ENCODE measurements around the gene TSC22D1.
A peak's percentile ranks its signal among the peaks of the same experiment; 100 is the strongest.
"Not testable (repeated sequence)": the region's sequence is repeated elsewhere in the genome, so short reads cannot be mapped to it uniquely, and the experiment has no call there.

TSC22D1 gene

DNA sequence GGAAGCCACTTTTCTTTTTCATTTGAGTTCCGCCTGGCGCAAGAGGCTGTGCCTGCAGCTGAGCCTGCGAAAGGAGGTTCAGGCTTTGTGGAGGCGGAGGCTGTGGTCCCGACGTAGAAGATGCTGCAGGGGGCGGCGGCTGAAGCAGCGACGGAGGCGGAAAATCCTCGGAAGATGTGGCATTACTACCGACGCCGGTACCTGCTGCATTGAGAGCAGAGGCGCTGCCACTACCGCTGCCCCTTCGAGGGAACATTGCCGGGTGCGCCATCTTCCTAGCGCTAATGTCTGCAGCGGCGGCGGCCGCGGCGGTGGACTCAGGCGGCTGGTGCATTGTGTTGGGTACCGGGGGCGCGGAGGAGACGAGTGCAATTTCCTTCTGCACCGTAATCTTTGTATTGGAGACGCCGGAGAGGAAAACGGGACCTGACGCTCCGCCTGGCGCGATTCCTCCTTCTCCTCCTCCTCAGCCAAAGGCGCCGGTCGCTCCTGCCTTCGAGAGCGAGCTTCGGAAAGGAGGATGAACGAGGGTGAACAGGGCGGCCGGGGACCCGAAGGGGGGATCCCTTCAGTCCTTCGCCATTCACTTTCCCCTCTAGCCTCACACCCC is at the start of gene TSC22D1:
Gene TSC22D1, minus strand, starts transcription at position 590 of the 610 bp plus-strand sequence. Its CDS starts 256 bp downstream, at position 334.
- peak; percentile 77 for DNase-seq

DNA sequence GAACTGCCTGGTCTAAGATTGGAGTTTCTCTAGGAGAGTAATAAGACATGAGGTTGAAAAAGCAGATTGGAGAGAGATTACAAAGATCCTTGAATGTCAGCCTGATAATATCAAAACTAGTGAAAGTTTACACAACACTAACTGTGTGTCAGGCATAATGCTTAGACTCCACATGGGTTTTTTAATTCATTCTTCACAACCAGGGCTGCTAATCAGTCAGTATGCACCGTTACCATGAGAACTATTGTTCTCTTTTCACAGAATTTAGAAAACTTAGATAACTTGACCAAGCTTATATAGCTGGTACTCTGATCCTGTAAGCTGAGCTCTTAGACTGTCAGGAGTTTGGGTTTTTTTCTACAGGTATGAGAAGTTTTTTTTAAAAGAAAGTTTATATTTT is 46.6 kb upstream of the TSC22D1 start:
- DNase-seq: no peak

DNA sequence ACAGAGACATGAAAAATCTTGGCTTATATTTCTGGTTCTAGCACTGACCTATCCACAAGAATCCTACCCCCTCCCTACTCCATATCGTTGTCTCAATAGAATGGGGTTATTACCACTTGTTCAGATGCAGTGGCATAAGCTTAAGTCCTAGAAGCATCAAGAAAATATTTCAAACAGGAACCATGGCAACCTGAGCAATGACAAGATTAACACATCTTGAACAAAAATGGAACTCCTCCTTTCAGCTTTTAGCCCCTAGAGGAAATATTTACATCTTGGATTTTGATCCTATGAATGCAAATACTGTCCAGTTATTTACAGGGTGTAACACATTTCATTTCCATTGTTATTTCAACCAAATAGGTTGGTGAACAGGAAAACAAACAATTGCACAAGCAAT is 46.1 kb upstream of the TSC22D1 start:
- DNase-seq: no peak

DNA sequence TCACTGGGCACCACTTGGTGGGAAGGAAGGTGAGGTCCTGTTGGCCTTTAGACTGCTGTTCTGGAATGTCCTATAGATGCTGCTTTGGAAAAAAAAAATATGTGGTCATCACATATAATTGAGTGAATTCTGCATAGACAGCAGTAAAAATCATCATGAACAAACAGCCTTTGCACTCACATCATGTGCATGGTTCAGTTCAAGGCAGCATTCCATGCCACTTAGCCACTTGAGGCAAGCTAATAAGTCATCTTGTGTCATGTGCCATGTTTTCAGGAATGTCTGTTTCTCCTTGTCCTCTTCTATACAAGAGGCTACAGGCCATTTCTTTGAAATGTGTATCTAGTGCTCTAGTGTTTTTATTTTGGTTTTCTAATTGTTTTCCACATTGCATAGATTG is 43.9 kb upstream of the TSC22D1 start:
- no peak for DNase-seq

DNA sequence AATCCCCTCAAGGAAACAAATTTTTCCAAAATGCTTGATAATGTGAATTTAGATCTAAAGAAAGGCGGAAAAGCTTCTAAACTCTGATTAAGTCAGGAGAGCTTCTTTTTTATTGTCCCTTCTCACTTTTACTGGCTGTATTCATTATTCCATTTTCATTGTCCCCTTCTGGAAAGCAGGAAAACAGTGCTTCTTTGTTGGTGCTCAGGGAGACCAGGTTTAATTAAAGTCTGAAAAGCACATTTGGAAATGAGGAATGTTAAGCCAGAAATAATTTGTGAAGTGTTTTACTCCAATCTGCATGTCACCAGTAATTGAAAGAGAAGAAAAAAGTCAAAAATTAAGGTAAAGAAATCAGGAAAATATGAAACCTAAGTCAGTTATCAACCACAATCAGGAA is 43.5 kb upstream of the TSC22D1 start:
- DNase-seq: no peak

DNA sequence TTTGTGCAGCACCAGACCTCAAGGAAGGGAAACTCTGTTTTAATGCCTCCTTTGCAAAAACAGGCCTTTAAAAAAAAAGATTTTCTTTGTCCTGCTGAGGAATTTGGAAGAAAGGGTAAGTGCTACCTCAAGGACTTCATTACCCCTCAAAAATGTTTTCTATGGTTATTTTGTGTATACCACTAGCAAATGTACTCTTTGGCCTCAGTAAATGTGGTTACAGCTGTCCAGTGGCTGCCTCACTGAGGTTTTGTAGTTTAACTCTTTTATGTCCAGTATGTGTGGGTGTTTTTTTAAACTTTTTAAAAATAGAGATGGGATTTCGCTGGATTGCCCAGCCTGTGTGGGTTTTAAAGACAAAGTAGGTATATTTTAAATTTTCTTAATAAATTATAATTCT is 42.2 kb upstream of the TSC22D1 start:
- no peak for DNase-seq

DNA sequence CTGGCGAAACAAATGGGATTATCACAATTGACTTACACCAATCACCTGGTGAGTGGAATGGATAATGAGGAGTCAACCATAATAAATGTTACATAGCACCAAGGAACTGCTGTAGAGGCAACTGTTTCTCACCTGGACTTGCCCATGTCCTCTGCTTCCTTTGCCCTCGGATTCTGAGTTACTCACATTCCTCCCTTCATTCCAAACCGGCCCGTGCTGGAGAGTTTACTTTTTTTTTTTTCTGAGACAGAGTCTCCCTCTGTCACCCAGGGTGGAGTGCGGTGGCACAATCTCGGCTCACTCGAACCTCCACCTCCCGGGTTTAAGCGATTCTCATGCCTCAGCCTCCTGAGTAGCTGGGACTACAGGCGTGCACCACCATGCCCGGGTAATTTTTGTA is 41.5 kb upstream of the TSC22D1 start:
- DNase-seq: no peak

DNA sequence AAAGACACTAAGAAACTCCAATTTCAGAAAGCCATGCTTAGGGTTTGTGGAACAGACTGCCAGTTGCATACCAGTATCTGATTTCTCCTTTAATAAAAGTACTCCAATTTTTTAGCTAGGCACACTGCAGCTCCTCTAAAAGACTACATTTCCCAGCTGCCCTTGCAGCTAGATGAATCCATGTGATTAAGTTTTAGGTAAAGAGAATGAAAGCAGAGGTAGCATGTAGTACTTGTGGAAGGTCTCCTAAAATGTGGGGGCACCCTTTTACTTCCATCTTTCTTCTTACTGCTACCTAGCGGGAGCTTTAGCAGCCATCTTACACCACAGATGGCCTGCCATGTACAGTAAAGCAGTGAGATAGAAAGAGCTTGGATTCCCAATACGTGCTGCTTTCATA is 33.0 kb upstream of the TSC22D1 start:
- DNase-seq: no peak

DNA sequence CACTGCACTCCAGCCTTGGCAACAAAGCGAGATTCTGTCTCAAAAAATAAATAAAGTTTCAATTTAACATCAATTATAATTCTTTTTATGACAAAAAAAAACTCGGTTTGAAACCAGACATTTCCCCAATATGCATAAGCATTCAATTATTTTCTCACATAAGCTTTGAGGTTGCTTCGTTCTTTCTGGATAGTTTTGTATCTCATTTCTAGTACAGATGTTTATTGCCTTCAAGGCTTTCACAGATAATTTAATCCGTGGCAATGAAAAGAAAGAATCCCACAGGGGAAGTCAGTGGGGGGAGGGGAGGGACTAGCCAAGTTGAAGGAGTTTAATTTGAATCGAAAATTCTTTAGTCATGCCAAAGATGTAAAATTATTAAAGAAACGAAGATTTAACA is 29.6 kb upstream of the TSC22D1 start:
- no peak for DNase-seq

DNA sequence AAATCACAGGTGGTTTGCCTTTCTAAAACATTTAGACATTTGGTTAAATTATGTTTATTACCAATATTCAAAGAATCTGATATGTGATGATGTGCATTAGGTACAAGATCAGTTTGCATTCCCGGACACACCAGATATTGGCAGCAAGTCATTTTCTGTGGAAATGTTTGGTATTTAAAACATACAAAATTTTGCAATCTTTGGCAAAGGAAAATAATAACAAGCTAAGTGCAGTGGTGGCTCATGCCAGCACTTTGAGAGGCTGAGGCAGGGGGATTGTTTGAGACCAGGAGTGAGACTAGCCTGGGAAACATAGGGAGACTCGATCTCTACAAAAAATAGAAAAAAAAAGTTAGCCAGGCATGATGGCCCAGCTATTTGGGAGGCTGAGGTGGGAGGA is 29.1 kb upstream of the TSC22D1 start:
- DNase-seq: no peak

DNA sequence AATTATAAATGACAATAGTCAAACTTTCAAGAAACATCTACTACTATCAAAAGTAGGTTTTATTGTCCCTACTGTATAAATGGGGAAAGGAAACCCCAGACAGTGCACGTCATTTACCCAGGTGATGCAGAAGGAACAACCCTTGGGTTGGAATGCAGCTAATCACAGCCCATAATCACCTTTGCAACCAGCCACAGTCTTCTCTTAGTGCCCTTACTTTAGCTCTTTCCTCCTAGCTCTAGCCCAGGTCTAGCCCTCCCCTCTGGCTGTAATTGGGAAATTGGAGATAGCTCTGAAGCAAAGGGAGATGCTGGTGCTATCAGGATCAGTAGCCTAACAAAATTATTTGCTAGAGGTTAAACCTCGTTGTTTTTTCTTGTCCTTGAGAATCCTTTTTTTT is 25.5 kb upstream of the TSC22D1 start:
- no peak for DNase-seq

DNA sequence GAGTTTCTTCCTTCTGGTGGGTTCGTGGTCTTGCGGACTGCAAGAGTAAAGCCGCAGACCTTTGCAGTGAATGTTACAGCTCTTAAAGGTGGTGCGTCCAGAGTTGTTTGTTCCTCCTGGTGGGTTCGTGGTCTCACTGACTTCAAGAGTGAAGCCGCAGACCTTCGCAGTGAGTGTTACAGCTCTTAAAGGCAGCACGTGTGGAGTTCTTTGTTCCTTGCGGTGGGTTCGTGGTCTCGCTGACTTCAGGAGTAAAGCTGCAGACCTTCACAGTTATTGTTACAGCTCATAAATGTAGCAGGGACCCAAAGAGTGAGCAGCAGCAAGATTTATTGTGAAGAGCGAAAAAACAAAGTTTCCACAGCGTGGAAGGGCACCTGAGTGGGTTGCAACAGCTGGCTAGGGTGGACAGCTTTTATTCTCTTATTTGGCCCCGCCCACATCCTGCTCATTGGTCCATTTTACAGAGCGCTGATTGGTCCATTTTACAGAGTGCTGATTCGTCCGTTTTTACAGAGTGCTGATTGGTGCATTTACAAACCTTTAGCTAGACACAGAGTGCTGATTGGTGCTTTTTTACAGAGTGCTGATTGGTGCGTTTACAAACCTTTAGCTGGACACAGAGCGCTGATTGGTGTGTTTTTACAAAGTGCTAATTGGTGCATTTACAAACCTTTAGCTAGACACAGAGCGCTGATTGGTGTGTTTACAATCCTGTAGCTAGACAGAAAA is 17.9 kb upstream of the TSC22D1 start:
- not testable (repeated sequence) for DNase-seq

DNA sequence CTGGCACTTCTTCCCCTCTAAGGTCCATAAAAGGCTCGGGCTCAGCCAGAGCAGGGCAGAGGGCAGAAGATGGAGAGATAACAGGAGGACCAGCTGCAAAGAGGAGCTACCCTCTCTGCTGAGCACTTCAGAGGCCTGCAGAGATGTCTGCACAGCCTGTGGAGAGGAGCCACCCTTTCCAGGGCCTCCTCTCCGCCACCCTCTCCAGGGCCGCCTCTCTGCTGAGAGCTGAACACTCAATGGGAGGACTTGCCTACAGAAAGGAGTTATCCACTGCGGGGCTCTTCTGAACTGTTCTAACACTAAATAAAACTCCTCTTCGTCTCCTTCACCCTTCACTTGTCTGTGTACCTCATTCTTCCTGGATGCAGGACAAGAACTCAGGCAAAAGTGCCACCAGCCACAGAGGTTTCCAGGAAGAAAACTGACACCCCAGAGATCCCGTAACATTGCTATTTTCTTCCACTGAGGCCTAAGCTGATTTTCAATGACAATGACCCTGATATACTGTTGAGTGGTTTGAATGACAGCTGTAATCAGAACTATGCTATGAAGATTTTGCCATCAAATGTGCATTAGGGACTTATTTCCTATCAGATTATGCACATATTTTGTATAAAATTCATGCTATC is 16.2 kb upstream of the TSC22D1 start:
- DNase-seq: no peak

DNA sequence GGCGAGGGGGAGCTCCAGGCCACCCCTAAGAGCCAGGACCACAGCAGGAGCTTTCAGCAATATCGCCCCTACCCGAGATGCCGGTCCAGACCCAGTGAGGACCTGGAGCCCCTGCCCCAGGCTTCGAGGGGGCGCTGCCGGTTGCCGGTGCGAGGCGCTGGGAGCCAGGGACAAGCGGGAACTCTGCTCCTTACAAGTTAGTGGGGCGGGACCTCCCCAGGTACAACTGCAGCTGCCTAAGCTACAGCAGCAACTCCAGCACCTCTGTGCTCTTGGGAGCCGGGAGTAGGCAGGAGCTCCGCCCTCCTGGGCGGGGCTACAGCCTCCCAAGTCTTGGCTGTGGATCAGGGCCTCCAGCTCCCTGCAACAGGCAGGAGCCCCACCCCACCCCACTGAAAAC is 15.2 kb upstream of the TSC22D1 start:
- DNase-seq: no peak

DNA sequence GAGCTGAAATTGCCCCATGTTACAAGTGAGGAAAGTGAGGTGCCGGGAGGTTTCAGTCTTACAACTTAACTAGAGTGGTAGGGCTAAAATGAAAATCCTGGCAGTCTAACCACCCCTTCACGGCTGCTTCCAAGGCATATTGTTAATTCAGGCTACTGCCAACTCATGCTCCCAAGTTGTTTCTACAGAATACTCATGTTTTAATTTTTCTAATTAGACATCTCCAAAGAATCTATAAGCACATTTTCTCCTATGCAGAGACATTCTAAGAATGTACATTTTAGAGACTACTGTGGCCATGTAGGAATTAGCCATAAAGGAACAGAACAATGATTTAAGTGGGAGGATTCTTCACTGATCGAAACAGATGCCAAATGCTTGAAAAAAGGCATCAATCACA is 7.0 kb upstream of the TSC22D1 start:
- DNase-seq: no peak

DNA sequence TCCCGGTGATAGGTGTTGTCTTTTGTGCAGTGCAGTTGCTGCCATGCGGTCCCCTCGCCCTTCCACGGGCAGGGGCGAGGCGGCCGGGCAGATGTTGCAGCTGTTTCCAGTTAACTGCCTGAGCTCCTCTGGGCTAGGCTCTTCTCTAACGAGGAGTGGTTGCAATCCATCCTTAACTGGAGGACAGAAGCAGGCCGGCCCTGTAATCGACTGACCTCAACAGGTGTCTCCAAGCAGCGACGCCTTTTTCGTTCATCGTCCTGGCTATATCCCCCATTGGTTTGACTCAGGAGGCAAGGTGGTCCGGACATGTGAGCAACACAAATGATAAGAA is 1.9 kb upstream of the TSC22D1 start:
- DNase-seq: no peak

DNA sequence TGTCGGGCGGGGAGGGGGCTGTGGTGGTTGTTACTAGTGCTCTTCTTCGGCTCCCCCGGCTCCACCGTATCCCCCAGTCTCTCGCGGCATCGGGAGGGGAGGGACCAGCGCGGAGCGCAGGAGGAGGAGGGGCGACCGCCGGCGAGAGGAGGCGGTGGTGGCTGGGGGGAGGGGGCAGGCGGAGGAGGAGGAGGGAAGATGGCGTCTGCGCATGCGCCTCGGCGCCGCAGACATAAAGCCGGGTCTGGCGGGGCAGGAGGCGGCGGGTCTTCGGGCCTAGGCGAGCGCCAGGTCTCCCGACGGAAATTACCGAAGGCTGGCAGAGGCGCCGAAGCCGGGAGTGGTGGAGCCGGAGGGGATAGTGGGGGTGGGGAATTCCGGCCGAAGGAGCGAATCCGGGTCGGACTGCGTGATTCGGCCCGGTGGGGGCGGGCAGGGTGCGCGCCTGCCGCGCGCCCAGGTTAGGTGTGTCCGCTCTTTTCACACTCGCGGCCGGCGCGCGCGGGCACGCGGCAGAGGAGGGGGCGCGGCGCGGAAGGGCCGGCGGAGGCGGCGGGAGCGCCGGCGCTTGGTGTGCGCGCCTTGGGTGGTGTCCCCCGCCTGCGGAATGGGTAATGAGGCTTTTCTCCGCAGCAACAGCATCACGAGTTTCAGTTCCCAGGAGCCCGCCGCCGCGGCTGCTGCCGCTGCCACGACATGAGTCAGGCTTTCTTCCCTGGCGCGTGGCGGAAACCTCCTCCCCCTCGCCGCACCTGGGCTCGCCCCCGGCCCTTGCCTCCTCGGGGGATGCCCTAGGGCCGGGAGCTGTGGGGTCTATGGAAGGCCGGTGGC is 1.3 kb upstream of the TSC22D1 start:
- peak; percentile 97 for DNase-seq

DNA sequence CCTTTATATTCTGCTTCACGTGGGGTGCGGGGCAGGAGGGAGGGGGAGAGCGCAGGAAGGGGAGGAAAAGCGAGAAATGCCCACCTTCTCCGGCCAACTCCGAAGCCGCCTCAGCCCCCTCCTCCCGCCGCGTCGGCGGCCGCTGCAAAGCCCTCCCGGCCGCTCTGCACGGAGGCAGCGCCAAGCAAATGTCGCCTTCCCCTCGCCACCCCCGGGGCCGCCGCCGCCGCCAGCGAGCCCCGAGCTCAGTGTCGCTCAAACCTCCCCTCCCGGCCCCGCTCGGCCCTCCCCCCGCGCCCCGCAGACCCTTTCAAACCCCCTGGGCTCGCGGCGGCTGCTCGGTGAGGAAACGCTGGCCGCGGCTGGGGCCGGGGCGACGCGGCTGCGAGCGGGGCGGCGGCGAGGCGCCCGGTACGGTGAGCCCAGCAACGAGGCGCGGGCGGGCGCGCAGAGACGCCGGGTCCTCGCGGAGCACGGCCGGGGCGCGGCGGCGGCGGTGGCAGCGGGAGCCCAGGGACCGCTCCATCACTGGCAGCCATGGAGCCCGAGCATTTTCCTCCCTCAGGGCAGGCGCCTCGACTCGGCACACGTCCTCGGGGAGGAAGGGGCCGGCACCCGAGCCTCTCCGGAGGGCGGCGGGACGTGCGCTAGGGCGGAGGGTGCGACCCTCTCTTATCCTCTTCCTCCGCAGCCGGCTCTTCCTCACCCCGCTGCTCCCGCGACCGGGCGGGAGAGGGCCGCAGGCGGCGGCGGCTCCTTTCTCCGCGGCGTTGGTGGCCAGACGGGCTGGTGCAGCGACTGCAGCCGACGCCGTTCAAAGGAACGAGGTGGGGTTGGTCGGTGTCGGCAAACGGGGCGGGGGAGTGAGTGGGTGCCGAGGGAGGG is 463 bp upstream of the TSC22D1 start:
- peak; percentile 51 for DNase-seq

DNA sequence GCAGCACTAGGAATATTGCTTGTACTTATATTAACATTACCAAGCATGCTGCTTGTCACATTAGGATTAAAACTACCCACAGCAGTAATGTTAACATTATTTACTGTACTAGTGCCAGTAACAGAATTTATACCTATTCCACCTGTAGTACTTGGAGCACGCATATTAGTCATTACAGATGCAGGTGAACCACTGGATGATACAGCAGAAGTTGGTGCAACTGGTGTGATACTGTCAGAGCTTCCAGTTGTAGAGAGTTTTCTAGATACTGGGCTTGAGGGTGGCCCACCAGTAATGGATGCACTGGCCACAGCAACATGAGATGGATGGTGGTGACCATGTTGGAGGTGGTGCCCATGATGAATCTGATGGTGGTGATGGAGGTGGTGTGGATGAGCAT is 1.1 kb downstream of the TSC22D1 start:
- no peak for DNase-seq

DNA sequence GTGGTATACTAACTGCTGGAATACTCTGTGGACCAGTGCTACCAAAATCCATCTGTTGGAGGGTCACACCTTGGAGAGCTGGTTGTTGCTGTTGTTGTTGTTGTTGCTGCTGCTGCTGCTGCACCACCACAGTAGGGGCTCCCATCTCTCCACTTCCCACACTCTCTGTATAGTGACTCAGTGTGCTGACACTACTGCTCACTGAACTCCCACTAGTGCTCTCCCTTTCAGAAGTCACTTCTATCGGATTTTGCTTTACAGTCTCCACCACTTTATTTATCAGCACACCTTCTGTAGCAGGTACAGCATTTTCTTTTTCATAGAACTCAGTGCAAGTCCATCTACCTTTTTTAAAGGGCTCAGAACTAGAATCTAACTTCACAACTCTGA is 1.7 kb downstream of the TSC22D1 start:
- DNase-seq: no peak

DNA sequence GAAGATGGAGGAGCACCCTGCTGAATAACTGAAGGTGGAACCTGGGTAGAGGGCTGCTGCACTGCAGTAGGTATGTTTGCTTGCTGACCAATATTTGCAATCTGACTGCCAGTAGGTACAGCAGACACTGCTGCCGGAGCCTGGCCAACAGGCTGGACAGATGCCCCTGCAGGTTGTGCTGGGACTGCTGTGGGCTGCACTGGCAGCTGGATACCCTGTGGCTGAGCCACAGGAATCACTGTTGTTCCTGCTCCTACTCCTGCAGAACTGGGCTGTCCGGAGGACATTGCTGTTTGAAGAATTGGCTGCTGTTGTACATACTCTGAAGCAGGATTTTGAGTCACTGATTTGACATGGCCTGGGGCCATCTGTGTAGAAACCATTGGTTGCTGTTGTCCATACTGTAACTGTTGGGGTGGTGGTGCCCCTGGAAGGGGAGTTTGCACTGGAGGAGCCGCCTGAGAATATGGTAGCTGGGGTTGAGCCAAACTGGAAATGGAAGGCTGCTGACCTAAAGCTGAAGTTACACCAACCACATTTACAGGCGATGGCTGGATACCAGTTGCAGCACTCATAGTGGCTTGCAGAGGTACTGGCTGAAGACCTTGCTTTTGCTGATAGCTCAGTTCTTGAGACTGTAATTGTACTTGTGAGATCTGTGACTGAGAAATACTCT is 2.2 kb downstream of the TSC22D1 start:
- peak; percentile 8 for DNase-seq

DNA sequence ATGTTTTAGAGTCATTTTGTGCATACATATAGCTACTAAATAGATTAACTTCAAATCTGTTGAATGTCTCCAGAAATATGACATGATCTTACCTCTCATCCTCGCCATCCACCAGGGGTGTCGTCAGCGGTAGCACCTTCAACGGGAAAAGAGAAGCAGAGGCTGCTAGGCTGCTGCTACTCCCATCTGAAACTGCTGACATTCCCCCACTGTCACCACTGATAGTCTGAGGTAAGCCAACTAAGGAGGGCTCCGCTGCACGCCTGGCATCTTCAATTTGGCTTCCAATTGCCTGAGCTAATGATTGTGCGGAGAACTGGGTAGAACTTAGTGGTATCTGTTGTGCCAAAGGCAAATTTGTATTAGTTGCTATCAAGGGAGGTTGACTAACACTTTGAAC is 3.1 kb downstream of the TSC22D1 start:
- no peak for DNase-seq

Data from stimulated activated CD4-positive, alpha-beta T cell treated with anti-CD3 and anti-CD28 coated beads, Interleukin-15, amount 100 ng/mL, for 24 hours (primary cell).